GM23338 (cell line): ENCODE results near the gene EEF1AKMT4. TPM values are rescaled to one million over a fixed set of nuclear protein-coding genes. Genes with fewer than 3 reads are reported as not detected.

Experiments
- ATAC-seq: fragments of 200-7000 bp; cut with Tn5 transposase; 3 replicates; pipeline ENCODE4 v1.9.1; 2020
- DNase-seq: peaks from one replicate; pipeline ENCODE4 v3.0.0-alpha.2; 2015; ENCODE audit warnings: low spot score
- H2AFZ ChIP-seq: fragments of 200-600 bp; sonication (generic); 2 replicates; pipeline ENCODE4 v1.8.0; 2016; ENCODE audit warnings: antibody characterized with exemption, mild to moderate bottlenecking, moderate library complexity
- H3F3A ChIP-seq: fragments of 200-600 bp; sonication (generic); replicated peaks from 2 replicates; pipeline ENCODE4 v1.8.0; 2017; ENCODE audit warnings: antibody characterized with exemption, mixed run types, low read depth
- H3K27ac ChIP-seq: fragments of 200-600 bp; sonication (generic); 2 replicates; pipeline ENCODE4 v1.6.1; 2016; ENCODE audit warnings: low read depth
- H3K27me3 ChIP-seq: fragments of 200-600 bp; sonication (generic); 2 replicates; pipeline ENCODE4 v1.8.0; 2016; ENCODE audit warnings: mild to moderate bottlenecking, mixed run types, moderate library complexity; ENCODE audit not compliant: insufficient read depth
- H3K36me3 ChIP-seq: fragments of 200-600 bp; sonication (generic); 2 replicates; pipeline ENCODE4 v1.8.0; 2016; ENCODE audit warnings: mild to moderate bottlenecking; ENCODE audit not compliant: insufficient read depth
- H3K4me1 ChIP-seq: fragments of 200-600 bp; sonication (generic); 2 replicates; pipeline ENCODE4 v1.8.0; 2016; ENCODE audit warnings: mild to moderate bottlenecking, moderate library complexity; ENCODE audit not compliant: insufficient read depth
- H3K4me2 ChIP-seq: fragments of 200-600 bp; sonication (generic); 2 replicates; pipeline ENCODE4 v1.7.1; 2017; ENCODE audit warnings: mixed run types
- H3K4me3 ChIP-seq: fragments of 200-600 bp; sonication (generic); 2 replicates; pipeline ENCODE4 v1.6.1; 2016; ENCODE audit warnings: mixed run types
- H3K79me2 ChIP-seq: fragments of 200-600 bp; sonication (generic); replicated peaks from 2 replicates; pipeline ENCODE4 v1.8.0; 2017; ENCODE audit warnings: mild to moderate bottlenecking; ENCODE audit not compliant: insufficient read depth
- H3K9me2 ChIP-seq: fragments of 200-600 bp; sonication (generic); 2 replicates; pipeline ENCODE4 v1.8.0; 2017; ENCODE audit not compliant: insufficient read depth
- H4K20me1 ChIP-seq: fragments of 200-600 bp; sonication (generic); replicated peaks from 2 replicates; pipeline ENCODE4 v1.8.0; 2017; ENCODE audit warnings: mild to moderate bottlenecking; ENCODE audit not compliant: insufficient read depth
- H3K27ac Mint-ChIP-seq: 2 replicates; pipeline ENCODE4 v1.8.0; 2020; ENCODE audit warnings: inconsistent platforms, mild to moderate bottlenecking, moderate library complexity, mixed read lengths
- H3K27me3 Mint-ChIP-seq: 3 replicates; pipeline ENCODE4 v1.8.0; 2022; ENCODE audit warnings: low read depth, mild to moderate bottlenecking, moderate library complexity, mixed read lengths, inconsistent platforms; ENCODE audit not compliant: insufficient read depth, poor library complexity
- H3K36me3 Mint-ChIP-seq: 3 replicates; pipeline ENCODE4 v1.8.0; 2021; ENCODE audit warnings: low read depth, mild to moderate bottlenecking, inconsistent platforms, moderate library complexity, mixed read lengths
- H3K4me1 Mint-ChIP-seq: 3 replicates; pipeline ENCODE4 v1.8.0; 2020; ENCODE audit warnings: mild to moderate bottlenecking, inconsistent platforms, mixed read lengths
- H3K4me3 Mint-ChIP-seq: 3 replicates; pipeline ENCODE4 v1.8.0; 2021; ENCODE audit warnings: moderate library complexity, mild to moderate bottlenecking, inconsistent platforms, mixed read lengths
- H3K9me3 Mint-ChIP-seq: 3 replicates; pipeline ENCODE4 v1.8.0; 2020; ENCODE audit warnings: moderate library complexity, mild to moderate bottlenecking, inconsistent platforms, mixed read lengths
- CREB1 ChIP-seq: fragments of 250-450 bp; sonication (Bioruptor Pico); IDR thresholded peaks from 2 replicates; pipeline ENCODE4 v1.5.0; 2020; ENCODE audit warnings: low read depth, mild to moderate bottlenecking, moderate library complexity
- EZH2 ChIP-seq: fragments of 200-600 bp; sonication (generic); IDR thresholded peaks from one replicate; pipeline ENCODE4 v1.8.0; 2017; ENCODE audit warnings: antibody characterized with exemption, mild to moderate bottlenecking, low read depth; ENCODE audit not compliant: unreplicated experiment
- JUNB ChIP-seq: IDR thresholded peaks from one replicate; pipeline ENCODE4 v1.6.1; 2016; ENCODE audit warnings: antibody characterized with exemption; ENCODE audit not compliant: unreplicated experiment
- NANOG ChIP-seq: IDR thresholded peaks from 2 replicates; pipeline ENCODE4 v1.6.1; 2016; ENCODE audit warnings: antibody characterized with exemption, borderline replicate concordance
- POLR2AphosphoS5 ChIP-seq: IDR thresholded peaks from 2 replicates; pipeline ENCODE4 v1.6.1; 2016; ENCODE audit warnings: antibody characterized with exemption, low read depth
- ZNF114 ChIP-seq: fragments of 250-450 bp; sonication (Bioruptor Pico); IDR thresholded peaks from 2 replicates; pipeline ENCODE4 v1.5.0; 2020; ENCODE audit warnings: mild to moderate bottlenecking, moderate library complexity
- ZNF331 ChIP-seq: fragments of 250-450 bp; sonication (Bioruptor Pico); IDR thresholded peaks from 2 replicates; pipeline ENCODE4 v1.5.0; 2020; ENCODE audit warnings: low read depth, mild to moderate bottlenecking, moderate library complexity
- polyA plus RNA-seq: library from polyadenylated mRNA; unstranded; fragments of >200 nt; fragmentation: Nextera tagmentation; extraction: Ambion mirVana; gene quantifications from 2 replicates; pipeline ENCODE4 v1.2.1, GENCODE V29; 2016
- total RNA-seq: library from RNA; depleted of rRNA; stranded (reverse); fragments of >200 nt; shearing (Covaris generic); gene quantifications from 2 replicates; pipeline ENCODE4 v1.2.3, GENCODE V29; 2014
- TF ChIP-seq, protein P1 (sequence below), 2 experiments: fragments of 200-600 bp in 1 of 2; sonication (generic) in 1 of 2; conservative IDR thresholded peaks; 2 replicates each; pipeline versions ENCODE4 v1.5.1 to v1.6.1; 2016 to 2017; ENCODE audit warnings: antibody characterized with exemption in 2 of 2, low read depth in 2 of 2, mild to moderate bottlenecking in 2 of 2, moderate library complexity in 1 of 2
- TF ChIP-seq, protein P2 (sequence below): IDR thresholded peaks from one replicate; pipeline ENCODE4 v1.6.1; 2018; ENCODE audit warnings: antibody characterized with exemption; ENCODE audit not compliant: unreplicated experiment
- TF ChIP-seq, protein P3 (sequence below): IDR thresholded peaks from 2 replicates; pipeline ENCODE4 v1.6.1; 2016; ENCODE audit warnings: antibody characterized with exemption

The EEF1AKMT4 gene
- total and polyA plus RNA-seq, 2 experiments from 2014 or later: 12.9 to 14.3 TPM

DNA sequence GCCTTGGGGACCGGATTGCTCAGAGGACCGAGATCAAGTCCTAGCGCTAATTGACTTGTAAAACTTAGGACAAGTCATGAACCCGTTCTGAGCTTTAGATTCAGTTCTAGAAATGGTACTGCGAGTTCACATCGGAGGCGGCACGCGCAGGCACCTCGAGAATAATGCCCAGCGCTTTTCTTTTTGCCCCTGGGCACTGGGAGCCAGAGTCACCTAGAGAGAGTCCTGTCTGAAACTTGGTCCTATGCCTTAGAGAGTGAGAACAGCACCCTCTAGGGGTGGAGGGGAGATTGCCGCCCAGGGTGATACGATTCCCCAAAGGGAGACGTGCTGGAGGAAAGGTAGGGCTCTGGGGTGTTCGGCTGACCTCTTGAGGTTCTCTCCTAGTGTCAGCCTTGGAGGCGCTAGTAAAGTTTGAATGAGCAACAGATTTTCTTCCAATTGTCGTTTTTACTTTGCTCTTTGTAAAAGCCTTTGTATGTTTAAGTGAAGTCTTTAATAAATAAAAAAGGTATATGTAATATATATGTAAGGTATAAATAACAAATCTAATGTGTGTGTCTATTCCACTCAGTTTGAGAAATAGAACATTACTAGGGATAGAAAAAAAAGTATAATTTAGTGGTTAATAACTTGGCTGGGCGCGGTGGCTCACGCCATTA, 826 bp downstream of the EEF1AKMT4 start:
- Mint-ChIP-seq H3K36me3 (peaks cover 8% of the 10 kb centered on the region), H3K9me3 (no peaks in the 10 kb centered on the region; the same call in 2 of the 3 replicates), H3K27me3 (peaks cover 22% of the 10 kb centered on the region), H3K4me1 (peaks cover 3% of the 10 kb centered on the region; the same call in 1 of the 3 replicates), H3K27ac (peak overlapping the region; percentile 84), H3K4me3 (peak overlapping the region; percentile 90)
- H3K36me3 ChIP-seq: no peaks in the 10 kb centered on the region
- ATAC-seq (peak; percentile 75), DNase-seq (peak; percentile 98)
- peaks cover 24% of the 10 kb centered on the region for H4K20me1 ChIP-seq
- no peaks in the 10 kb centered on the region for H3K9me2 ChIP-seq
- H3K4me2 ChIP-seq: peak overlapping the region; percentile 98
- peak overlapping the region; percentile 93 for H3K4me3 ChIP-seq
- H3K4me1 ChIP-seq: peaks cover 3% of the 10 kb centered on the region; the same call in 1 of the 2 replicates
- H3K27me3 ChIP-seq: no peaks in the 10 kb centered on the region
- H3K27ac ChIP-seq: peak overlapping the region; percentile 84; the same call in 1 of the 2 replicates
- TF ChIP-seq, protein P1, sequence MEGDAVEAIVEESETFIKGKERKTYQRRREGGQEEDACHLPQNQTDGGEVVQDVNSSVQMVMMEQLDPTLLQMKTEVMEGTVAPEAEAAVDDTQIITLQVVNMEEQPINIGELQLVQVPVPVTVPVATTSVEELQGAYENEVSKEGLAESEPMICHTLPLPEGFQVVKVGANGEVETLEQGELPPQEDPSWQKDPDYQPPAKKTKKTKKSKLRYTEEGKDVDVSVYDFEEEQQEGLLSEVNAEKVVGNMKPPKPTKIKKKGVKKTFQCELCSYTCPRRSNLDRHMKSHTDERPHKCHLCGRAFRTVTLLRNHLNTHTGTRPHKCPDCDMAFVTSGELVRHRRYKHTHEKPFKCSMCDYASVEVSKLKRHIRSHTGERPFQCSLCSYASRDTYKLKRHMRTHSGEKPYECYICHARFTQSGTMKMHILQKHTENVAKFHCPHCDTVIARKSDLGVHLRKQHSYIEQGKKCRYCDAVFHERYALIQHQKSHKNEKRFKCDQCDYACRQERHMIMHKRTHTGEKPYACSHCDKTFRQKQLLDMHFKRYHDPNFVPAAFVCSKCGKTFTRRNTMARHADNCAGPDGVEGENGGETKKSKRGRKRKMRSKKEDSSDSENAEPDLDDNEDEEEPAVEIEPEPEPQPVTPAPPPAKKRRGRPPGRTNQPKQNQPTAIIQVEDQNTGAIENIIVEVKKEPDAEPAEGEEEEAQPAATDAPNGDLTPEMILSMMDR (conservative IDR thresholded peaks at IDR 0.05; ENCODE audit: low read depth in 2 of 2): peak; percentile 93 to 98
- TF ChIP-seq POLR2AphosphoS5 (peak; percentile 22; the same call in 1 of the 2 replicates), NANOG (no peak)
- peaks cover 30% of the 10 kb centered on the region for H3K79me2 ChIP-seq
- H2AFZ ChIP-seq: peak overlapping the region; percentile 95
- H3F3A ChIP-seq: peaks cover 5% of the 10 kb centered on the region; the same call in 1 of the 2 replicates

DNA sequence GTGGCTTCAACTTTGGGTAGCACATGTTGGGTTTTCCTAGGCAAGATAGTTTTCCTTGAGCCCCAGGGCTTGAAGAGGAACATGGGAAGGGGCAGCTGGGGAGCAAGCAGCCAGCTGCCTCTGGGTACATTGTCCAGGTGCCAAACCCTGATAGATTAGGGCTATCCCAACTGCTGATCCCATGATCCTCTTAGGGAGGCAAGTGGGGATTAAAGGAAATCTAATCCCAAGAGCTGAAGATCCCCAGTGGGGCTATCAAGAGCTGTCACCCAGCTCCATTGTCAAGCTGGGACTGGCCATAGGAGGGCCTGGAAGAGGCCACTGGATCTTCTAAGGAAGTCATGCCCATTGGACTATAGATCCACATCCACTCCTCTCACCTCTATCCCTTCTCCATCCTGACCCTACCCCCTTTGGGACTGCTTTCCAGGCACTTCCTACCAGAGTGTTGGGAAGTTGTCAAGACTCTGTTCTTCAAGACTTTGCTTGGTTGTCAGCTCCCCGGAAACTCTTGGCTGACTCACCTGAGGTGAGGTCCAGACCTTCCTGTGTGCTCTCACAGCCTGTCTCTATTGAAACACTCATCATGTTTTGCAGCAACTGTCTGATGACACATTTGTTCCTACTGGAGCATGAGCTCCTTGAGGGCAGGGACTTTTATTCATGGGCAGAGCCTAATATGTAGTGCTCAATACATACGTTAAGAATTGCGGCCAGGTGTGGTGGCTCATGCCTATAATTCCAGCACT, 6.0 kb downstream of the EEF1AKMT4 start:
- Mint-ChIP-seq H3K4me1 (peaks cover 6% of the 10 kb centered on the region), H3K27me3 (peaks cover 31% of the 10 kb centered on the region), H3K9me3 (no peaks in the 10 kb centered on the region; the same call in 2 of the 3 replicates), H3K36me3 (peaks cover 5% of the 10 kb centered on the region; the same call in 1 of the 3 replicates), H3K27ac (no peak overlapping the region), H3K4me3 (no peak overlapping the region)
- H2AFZ ChIP-seq: no peak overlapping the region
- H3K4me1 ChIP-seq: 0 out of 2 replicates have a peak, but pooled peaks cover 3% of the 10 kb centered on the region
- H3K79me2 ChIP-seq: peaks cover 9% of the 10 kb centered on the region; the same call in 1 of the 2 replicates
- DNase-seq (no peak), ATAC-seq (no peak)
- no peak overlapping the region for H3K27ac ChIP-seq
- peaks cover 39% of the 10 kb centered on the region for H4K20me1 ChIP-seq
- no peaks in the 10 kb centered on the region for H3K36me3 ChIP-seq
- peaks cover 30% of the 10 kb centered on the region for H3K27me3 ChIP-seq
- H3K4me2 ChIP-seq: no peak overlapping the region
- no peaks in the 10 kb centered on the region for H3K9me2 ChIP-seq
- H3K4me3 ChIP-seq: no peak overlapping the region
- peaks cover 1% of the 10 kb centered on the region; the same call in 1 of the 2 replicates for H3F3A ChIP-seq
- no peak for TF ChIP-seq POLR2AphosphoS5
- TF ChIP-seq, protein P1 (conservative IDR thresholded peaks at IDR 0.05; ENCODE audit: low read depth in 2 of 2): no peak
- no peak for TF ChIP-seq NANOG
- no peak for TF ChIP-seq JUNB
- no peak for TF ChIP-seq ZNF114
- TF ChIP-seq, protein P2, sequence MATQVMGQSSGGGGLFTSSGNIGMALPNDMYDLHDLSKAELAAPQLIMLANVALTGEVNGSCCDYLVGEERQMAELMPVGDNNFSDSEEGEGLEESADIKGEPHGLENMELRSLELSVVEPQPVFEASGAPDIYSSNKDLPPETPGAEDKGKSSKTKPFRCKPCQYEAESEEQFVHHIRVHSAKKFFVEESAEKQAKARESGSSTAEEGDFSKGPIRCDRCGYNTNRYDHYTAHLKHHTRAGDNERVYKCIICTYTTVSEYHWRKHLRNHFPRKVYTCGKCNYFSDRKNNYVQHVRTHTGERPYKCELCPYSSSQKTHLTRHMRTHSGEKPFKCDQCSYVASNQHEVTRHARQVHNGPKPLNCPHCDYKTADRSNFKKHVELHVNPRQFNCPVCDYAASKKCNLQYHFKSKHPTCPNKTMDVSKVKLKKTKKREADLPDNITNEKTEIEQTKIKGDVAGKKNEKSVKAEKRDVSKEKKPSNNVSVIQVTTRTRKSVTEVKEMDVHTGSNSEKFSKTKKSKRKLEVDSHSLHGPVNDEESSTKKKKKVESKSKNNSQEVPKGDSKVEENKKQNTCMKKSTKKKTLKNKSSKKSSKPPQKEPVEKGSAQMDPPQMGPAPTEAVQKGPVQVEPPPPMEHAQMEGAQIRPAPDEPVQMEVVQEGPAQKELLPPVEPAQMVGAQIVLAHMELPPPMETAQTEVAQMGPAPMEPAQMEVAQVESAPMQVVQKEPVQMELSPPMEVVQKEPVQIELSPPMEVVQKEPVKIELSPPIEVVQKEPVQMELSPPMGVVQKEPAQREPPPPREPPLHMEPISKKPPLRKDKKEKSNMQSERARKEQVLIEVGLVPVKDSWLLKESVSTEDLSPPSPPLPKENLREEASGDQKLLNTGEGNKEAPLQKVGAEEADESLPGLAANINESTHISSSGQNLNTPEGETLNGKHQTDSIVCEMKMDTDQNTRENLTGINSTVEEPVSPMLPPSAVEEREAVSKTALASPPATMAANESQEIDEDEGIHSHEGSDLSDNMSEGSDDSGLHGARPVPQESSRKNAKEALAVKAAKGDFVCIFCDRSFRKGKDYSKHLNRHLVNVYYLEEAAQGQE: no peak
- TF ChIP-seq CREB1 (CRISPR knock-in tag): no peak
- TF ChIP-seq, protein P3, sequence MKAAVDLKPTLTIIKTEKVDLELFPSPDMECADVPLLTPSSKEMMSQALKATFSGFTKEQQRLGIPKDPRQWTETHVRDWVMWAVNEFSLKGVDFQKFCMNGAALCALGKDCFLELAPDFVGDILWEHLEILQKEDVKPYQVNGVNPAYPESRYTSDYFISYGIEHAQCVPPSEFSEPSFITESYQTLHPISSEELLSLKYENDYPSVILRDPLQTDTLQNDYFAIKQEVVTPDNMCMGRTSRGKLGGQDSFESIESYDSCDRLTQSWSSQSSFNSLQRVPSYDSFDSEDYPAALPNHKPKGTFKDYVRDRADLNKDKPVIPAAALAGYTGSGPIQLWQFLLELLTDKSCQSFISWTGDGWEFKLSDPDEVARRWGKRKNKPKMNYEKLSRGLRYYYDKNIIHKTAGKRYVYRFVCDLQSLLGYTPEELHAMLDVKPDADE: no peak
- no peak for TF ChIP-seq ZNF331 (CRISPR knock-in tag)
- TF ChIP-seq EZH2: no peak
